ENCODE measurements around the gene OR6C68. TPM values are rescaled to one million over a fixed set of nuclear protein-coding genes. Genes with fewer than 3 reads are reported as not detected.
"Not testable (repeated sequence)": the region's sequence is repeated elsewhere in the genome, so short reads cannot be mapped to it uniquely, and the experiment has no call there.

The OR6C68 gene
- not detected in 2 replicates for total RNA-seq

- no peak for DNase-seq (ENCODE audit: low read depth)
- FAIRE-seq, result no peak
- no peak for TF ChIP-seq CTCF (IDR thresholded peaks at IDR 0.05; ENCODE audit: insufficient read depth, low read length, severe bottlenecking)
- H3K36me3 ChIP-seq (ENCODE audit: control insufficient read depth, insufficient read depth, low read length), result no peaks in the 10 kb centered on the region
- no peak within 1 kb of the TSS for H3K4me3 ChIP-seq (ENCODE audit: low read depth, low read length)
- H3K27me3 ChIP-seq (ENCODE audit: control insufficient read depth, insufficient read depth, low read length), result no peaks in the 10 kb centered on the region
Observed at GRCh38 chr12:55492078-55492477, at the start of gene OR6C68. OR6C68 (plus strand) TSS chr12:55492378; CDS start chr12:55492378, 0 bp downstream.

- FAIRE-seq (no peak), DNase-seq (ENCODE audit: low read depth) (no peak)
- Histone ChIP-seq H3K4me3 (ENCODE audit: low read depth, low read length) (no peak within 1 kb of the TSS), H3K36me3 (ENCODE audit: control insufficient read depth, insufficient read depth, low read length) (no peaks in the 10 kb centered on the region), H3K27me3 (ENCODE audit: control insufficient read depth, insufficient read depth, low read length) (no peaks in the 10 kb centered on the region)
- TF ChIP-seq CTCF (IDR thresholded peaks at IDR 0.05; ENCODE audit: insufficient read depth, low read length, severe bottlenecking), result no peak
Observed at GRCh38 chr12:55443776-55444175, 48.4 kb upstream of the OR6C68 start, which contains the start of gene OR6C2. OR6C2 (plus strand) TSS chr12:55444076; CDS start chr12:55452214, 8,138 bp downstream.

DNA sequence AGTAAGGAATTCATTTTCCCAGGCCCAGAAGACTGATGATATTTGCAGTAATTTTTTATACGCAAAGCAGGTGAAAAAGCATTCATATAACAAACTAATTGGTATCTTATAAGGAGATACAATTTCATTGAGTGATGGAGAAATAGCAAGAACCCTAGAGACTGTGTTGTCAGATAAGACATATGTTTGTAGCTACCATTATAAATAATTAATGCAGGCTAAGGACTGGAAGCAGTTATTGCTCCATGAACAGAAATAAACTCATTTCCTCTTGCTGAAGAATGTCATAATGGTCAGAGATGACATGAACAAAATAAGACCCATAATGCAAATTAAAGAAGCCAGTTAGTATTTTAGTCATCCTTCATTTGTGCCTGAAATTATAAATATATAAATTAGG is 46.8 kb upstream of the OR6C68 start:
- TF ChIP-seq CTCF (IDR thresholded peaks at IDR 0.05; ENCODE audit: insufficient read depth, low read length, severe bottlenecking), result no peak
- DNase-seq (ENCODE audit: low read depth), result no peak
- no peak overlapping the region for H3K4me3 ChIP-seq (ENCODE audit: low read depth, low read length)
- no peaks in the 10 kb centered on the region for H3K36me3 ChIP-seq (ENCODE audit: control insufficient read depth, insufficient read depth, low read length)
- FAIRE-seq, result no peak
- H3K27me3 ChIP-seq (ENCODE audit: control insufficient read depth, insufficient read depth, low read length), result no peaks in the 10 kb centered on the region

DNA sequence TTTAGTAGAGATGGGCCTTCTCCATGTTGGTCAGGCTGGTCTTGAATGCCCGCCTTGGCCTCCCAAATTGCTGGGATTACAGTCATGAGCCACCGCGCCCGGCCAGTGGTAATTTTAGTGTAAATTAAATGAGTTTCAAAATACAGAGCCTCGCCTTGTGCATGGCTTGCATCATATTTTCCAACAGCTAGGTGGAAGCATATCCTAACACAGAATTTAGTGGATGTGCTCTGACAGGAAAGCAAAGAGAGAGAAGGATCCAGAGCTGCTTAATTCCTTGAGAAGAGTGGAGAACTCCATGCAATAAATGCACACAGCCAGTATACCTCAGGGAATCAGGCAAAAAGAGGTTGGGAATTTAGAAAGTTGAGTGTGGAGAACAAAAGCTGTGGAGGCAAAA is 45.9 kb upstream of the OR6C68 start:
- no peak for TF ChIP-seq CTCF (IDR thresholded peaks at IDR 0.05; ENCODE audit: insufficient read depth, low read length, severe bottlenecking)
- H3K27me3 ChIP-seq (ENCODE audit: control insufficient read depth, insufficient read depth, low read length), result no peaks in the 10 kb centered on the region

GRCh38 chr12:55448825-55449224 is 43.4 kb upstream of the OR6C68 start:
- DNase-seq (ENCODE audit: low read depth) (no peak), FAIRE-seq (no peak)
- Histone ChIP-seq H3K36me3 (ENCODE audit: control insufficient read depth, insufficient read depth, low read length) (no peaks in the 10 kb centered on the region), H3K27me3 (ENCODE audit: control insufficient read depth, insufficient read depth, low read length) (no peaks in the 10 kb centered on the region), H3K4me3 (ENCODE audit: low read depth, low read length) (no peak overlapping the region)
- TF ChIP-seq CTCF (IDR thresholded peaks at IDR 0.05; ENCODE audit: insufficient read depth, low read length, severe bottlenecking), result no peak

More for the DNA sequence above, 45.9 kb upstream of the OR6C68 start:
- no peak overlapping the region for H3K4me3 ChIP-seq (ENCODE audit: low read depth, low read length)
- H3K36me3 ChIP-seq (ENCODE audit: control insufficient read depth, insufficient read depth, low read length), result no peaks in the 10 kb centered on the region
- DNase-seq (ENCODE audit: low read depth) (no peak), FAIRE-seq (no peak)

GRCh38 chr12:55464926-55465325 is 27.3 kb upstream of the OR6C68 start:
- H3K27me3 ChIP-seq (ENCODE audit: control insufficient read depth, insufficient read depth, low read length); DNase-seq (ENCODE audit: low read depth); H3K4me3 ChIP-seq (ENCODE audit: low read depth, low read length); H3K36me3 ChIP-seq (ENCODE audit: control insufficient read depth, insufficient read depth, low read length); FAIRE-seq: not testable (repeated sequence)
